T-helper 22 cell (primary cell): ENCODE measurements around the gene ZNF654.
"Not testable (repeated sequence)": the region's sequence is repeated elsewhere in the genome, so short reads cannot be mapped to it uniquely, and the experiment has no call there.

ENCODE experiments used
- DNase-seq: peaks from one replicate; pipeline ENCODE4 v3.0.0-alpha.2; 2020; ENCODE audit warnings: low read depth

ZNF654 gene

DNA sequence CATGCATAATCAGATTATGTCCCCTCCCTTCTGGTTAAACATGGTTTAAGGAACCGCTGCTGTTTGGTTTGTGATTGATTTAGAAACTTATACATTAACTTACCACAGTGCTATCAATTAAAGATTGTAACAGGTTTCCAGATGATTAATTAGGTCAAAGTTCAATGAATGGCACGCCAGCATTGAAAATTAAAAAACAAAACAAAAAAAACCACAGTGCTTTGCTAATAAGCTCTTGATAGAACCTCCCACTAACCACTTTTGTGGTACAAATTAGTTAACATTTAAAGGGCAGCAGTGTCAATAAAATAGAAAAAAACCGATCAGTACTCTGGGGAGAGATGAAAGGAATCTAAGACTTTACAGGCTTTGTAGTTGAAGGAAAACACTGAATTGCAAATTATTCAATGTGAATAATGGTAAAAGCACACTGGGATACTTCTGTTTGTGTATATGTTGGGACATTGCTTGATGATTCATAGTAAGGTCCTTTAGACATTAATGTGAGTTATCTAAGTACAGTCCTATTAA lies 83.1 kb downstream of the ZNF654 start:
- DNase-seq: no peak

GRCh38 chr3:88147261-88147660 lies 88.2 kb downstream of the ZNF654 start:
- no peak for DNase-seq

DNA sequence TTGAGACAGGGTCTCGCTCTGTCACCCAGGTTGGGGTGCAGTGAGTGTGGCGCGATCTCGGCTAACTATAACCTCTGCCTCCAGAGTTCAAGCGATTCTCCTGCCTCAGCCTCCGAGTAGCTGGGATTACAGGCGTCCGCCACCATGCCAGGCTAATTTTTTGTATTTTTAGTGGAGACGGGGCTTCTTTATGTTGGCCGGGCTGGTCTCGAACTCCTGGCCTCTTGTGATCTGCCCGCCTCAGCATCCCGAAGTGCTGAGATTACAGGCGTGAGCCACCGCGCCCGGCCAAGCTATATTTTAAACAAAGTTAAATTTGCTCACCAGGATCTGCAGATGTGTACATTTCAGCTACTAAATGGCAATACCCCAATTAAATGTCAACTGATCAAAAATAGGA lies 89.6 kb downstream of the ZNF654 start:
- no peak for DNase-seq

GRCh38 chr3:88149101-88149508 lies 90.0 kb downstream of the ZNF654 start:
- no peak for DNase-seq

DNA sequence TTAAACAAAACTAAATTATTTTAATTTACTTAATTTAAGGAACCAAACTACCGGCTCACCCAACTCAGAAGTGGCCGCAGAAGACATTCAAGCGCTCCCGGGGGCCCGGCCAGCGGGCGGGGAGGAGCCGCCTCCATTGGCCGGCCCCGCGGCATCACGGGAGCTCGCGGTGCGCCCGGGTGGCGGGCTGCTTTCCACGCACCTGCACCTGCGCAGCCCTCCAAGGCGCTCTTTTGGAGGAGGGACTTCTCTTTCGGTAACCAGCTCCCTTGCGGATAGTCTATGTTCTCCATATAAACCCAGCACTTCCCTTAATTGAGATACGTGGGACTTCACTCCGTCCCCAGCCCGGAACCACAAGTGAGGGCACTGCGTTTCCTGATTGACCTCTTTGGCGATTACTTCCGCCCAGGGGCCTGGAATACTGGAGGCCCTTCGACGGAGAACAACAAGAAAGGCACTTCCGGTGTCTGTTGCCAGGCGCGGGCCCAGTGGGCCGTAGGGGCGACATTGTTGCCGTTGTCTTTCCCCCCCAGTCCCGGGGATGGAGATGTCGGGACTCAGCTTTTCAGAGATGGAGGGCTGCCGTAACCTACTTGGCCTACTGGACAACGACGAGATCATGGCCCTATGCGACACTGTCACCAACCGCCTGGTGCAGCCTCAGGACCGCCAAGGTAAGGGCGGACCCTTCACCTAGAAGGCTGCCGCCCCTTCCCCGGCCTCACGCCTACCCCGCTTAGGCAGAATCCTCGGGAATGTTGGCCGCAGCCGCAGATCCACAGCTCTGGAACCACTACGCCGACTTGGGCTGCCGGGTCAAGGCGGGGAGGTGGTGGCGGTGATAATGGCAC lies 90.7 kb downstream of the ZNF654 start, which contains the start of gene C3orf38:
Gene C3orf38 (plus strand): TSS at position 451 of the 854 bp plus-strand sequence. CDS start 94 bp downstream, at position 545.
- peak; percentile 66 for DNase-seq

DNA sequence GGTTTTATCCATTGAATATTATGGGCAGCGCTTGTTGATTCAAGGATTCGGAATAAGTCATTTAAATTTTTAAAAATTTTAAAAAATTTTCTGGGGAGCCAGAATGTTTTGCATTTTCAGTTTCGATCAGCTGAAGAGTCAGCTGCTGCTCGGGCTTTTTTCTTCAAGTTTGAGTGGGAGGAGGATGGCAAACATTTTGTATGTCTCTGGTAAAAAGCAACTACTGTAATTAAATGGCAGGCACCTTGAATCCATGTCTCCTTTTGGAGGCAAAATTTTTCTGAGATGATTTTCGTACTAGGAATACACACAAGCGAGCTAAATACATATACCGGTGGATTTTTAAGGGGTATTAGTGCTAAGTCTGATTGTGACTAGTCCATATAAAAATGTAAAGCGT lies 91.3 kb downstream of the ZNF654 start:
- no peak for DNase-seq

DNA sequence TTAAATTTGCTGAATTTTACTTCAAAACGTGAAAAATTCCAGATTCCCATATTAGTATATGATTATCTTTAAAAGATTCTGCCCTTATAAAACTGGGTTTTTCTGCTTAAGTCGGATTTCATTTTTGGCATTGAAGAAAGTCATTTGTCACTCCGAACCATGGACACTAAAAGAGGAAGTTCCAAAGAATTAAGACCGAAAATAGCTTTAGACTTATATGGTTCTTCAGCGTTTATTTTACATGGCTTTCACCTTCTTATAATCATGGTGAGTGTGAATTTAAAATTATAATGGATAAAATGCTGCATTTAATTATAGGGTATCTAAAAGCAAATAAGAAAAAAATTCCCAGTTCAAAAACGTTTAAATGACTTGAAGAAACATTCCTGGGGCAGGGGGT lies 91.8 kb downstream of the ZNF654 start:
- no peak for DNase-seq

- no peak for DNase-seq
These were observed 92.3 kb downstream of the ZNF654 start for GRCh38 chr3:88151358-88151757.

GRCh38 chr3:88152841-88153240 lies 93.8 kb downstream of the ZNF654 start:
- DNase-seq: no peak

DNA sequence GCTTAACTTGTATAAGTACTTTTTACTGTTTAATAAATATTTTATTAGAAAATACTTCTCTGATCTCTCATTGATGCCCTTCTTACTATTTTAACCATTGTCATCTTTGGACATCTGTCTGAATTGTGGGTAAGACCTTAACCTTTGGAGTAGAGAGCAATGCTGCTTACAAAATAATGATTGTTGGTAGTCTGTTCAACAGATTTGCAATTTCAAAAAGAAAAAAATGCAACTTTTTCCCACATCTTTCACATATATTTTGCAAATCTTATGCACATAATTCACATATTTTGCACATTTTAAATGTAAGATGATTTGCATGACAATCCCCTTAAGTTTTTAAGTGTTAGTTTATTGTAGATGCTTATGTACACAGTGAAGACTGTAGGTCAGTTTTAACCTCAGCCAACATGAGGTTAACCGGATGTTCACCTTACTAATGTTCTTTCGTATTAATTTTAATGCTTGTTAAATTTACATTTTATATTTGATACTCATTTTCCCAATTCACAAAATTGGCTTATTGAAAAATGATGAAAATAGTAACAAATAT lies 107.4 kb downstream of the ZNF654 start:
- DNase-seq: no peak

DNA sequence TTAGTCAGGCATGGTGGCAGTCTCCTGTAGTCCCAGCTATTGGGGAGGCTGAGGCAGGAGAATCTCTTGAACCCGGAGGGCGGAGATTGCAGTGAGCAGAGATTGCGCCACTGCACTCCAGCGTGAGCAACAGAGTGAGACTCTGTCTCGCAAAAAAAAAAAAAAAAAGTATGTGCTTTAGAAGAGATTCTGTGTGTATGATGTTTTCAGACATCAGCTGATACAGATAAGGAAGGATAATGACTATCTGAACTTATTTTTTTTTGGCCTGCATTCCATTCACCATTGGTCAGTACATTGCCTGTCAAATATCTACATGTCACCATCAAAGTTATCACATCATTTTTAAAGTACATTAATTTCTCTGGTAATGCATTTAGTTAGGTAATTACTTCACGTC lies 108.1 kb downstream of the ZNF654 start:
- DNase-seq: no peak

DNA sequence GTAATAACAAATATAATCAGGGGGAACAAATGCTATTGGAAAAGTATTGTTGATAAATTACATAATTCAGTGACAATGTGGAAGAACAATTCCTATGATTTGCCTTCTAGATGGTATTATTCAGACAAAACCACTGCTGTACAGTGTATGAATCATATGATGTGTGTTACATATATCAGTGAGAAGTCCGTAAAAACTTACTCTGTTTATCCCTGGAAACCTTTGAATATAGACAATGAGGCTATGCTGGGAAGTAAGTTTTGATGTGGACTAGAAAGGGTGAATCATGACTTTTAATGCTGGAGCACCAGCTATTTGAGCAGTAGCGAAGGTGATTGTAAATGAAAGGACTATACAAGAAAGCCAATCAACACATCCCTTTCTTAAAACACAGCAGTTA lies 108.6 kb downstream of the ZNF654 start:
- no peak for DNase-seq

GRCh38 chr3:88168171-88168570 lies 109.1 kb downstream of the ZNF654 start:
- no peak for DNase-seq

DNA sequence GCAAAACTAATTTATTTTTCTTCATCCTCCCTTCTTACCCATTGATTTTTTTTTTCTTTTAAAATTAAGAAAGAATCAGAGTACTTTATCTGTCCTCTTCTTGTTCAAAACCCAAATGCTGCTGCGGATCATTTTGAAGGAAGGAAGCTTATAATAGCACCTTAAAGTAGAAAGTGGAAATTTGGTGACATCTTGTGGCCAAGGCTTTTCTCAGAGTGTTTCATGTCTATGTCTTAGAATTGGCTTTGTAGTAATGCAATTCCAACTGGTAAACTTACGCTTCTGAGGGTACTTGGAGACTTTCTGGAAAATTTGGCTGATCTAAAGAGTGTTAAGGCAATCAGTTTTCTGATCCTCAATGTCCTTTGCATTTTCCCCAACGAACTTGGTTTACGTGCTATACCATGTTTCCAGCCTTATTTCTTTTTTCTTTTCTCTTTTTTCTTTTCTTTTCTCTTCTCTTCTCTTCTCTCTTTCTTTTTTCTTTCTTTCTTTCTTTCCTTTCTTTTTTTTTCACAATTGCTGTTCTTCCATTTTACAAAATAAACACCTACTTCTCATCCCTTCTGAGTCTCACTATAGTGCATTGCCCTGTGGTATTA lies 121.4 kb downstream of the ZNF654 start:
- no peak for DNase-seq

DNA sequence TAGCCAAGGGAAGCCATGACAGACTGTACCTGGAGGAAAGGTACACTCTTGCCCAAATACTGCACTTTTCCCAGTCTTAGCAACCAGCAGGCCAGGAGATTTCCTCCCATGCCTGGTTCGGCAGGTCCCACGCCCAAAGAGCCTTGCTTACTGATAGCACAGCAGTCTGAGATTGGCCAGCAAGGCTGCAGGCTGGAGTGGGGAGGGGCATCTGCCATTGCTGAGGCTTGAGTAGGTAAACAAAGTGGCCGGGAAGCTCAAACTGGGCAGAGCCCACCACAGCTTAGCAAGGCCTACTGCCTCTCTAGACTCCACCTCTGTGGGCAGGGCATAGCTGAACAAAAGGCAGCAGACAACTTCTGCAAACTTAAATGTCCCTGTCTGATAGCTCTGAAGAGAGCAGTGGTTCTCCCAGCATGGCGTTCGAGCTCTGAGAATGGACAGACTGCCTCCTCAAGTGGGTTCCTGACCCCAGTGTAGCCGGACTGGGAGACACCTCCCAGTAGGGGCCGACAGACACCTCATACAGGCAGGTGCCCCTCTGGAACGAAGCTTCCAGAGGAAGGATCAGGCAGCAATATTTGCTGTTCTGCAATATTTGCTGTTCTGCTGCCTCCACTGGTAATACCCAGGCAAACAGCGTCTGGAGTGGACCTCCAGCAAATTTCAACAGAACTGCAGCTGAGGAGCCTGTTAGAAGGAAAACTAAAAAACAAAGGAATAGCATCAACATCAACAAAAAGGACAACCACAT lies 123.3 kb downstream of the ZNF654 start:
- not testable (repeated sequence) for DNase-seq

DNA sequence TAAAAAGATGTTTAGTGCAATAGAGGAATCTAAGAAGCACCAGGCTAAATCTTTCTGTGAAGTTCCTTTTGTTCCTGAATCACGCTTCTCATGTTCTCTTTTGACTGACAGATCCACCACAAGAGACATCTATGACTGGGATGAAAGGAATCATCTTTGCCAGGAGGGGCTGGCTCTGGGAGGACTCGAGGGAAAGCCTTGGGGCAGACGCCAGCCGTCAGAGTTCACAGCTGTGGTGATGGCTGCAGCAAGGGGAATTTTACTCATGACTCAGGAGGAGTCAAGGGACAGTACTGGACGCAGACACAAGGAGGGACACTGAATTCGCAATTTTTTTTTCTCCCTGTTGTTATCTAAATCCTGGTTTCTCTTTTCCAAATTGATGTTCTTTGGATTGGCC lies 129.4 kb downstream of the ZNF654 start:
- no peak for DNase-seq

GRCh38 chr3:88189361-88189810 lies 130.3 kb downstream of the ZNF654 start:
- DNase-seq: no peak

GRCh38 chr3:88191872-88192409 lies 132.9 kb downstream of the ZNF654 start:
- DNase-seq: no peak

DNA sequence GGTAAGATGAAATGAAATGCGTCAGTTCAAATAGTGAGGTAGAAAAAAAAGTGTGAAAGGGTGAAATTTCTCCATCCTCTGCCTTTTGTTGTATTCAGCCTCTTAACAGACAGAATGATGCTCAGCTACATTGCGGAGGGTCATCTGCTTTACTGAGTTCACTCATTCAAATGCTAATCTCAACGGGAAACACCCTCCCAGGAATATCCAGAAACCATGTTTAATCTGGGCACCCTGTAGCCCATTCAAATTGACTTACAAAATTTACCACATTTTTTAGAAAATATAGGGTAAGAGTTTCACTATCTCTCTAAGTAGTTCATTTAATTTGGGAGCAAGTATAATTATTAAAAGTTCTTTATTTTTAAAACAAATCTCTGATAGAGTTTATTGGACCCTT lies 133.6 kb downstream of the ZNF654 start:
- DNase-seq: no peak
